Ureter (tissue), 1 donor: ENCODE measurements around the gene CRYGC. TPM values are rescaled to one million over a fixed set of nuclear protein-coding genes. Genes with fewer than 3 reads are reported as not detected.

Experiments
- DNase-seq: peaks from one replicate; pipeline ENCODE4 v3.0.0-alpha.2; 2020; ENCODE audit warnings: low spot score
- total RNA-seq: library from RNA; stranded (reverse); gene quantifications from one replicate; pipeline ENCODE4 v1.2.4, GENCODE V29; 2023
- donor health status: DM: yes; HTN: yes; CAD: no.

The CRYGC gene
- total RNA-seq, 1 donor from 2014 or later = not detected

GRCh38 chr2:208096080-208096479 is 33.5 kb downstream of the CRYGC start:
- no peak for DNase-seq

- no peak for DNase-seq
Measured at GRCh38 chr2:208093128-208093527, 36.5 kb downstream of the CRYGC start.

- DNase-seq = no peak
Measured at GRCh38 chr2:208092093-208092832, 37.4 kb downstream of the CRYGC start.

GRCh38 chr2:208090420-208090819 is 39.2 kb downstream of the CRYGC start:
- no peak for DNase-seq

GRCh38 chr2:208086029-208086428 is 43.6 kb downstream of the CRYGC start:
- DNase-seq = no peak

GRCh38 chr2:208083807-208084206 is 45.8 kb downstream of the CRYGC start:
- DNase-seq = no peak

Other genes starting within 250 kb of the CRYGC start
- gene PLEKHM3, start 104.3 kb downstream of the CRYGC start, total RNA-seq = 15.2 TPM
- not detected for gene CRYGD, start 5.3 kb downstream of the CRYGC start, total RNA-seq
- not detected for gene CRYGB, start 16.3 kb upstream of the CRYGC start, total RNA-seq
- gene CRYGA, start 33.8 kb upstream of the CRYGC start, total RNA-seq = not detected
- not detected for gene C2orf80, start 60.2 kb upstream of the CRYGC start, total RNA-seq
- 488 TPM for gene IDH1, start 125.2 kb upstream of the CRYGC start, total RNA-seq
- 34.4 TPM for gene PIKFYVE, start 136.4 kb upstream of the CRYGC start, total RNA-seq